K562 (cell line): ENCODE results near the gene DNAJB7. TPM values are rescaled to one million over a fixed set of nuclear protein-coding genes. Genes with fewer than 3 reads are reported as not detected.

Experiments
- BCL6 ChIP-seq: fragments of 250-450 bp; sonication (Bioruptor Pico); IDR thresholded peaks from 2 replicates; pipeline ENCODE4 v1.4.0; 2020
- FOXJ2 ChIP-seq: fragments of 200-800 bp; sonication (Bioruptor generic); IDR thresholded peaks from 2 replicates; pipeline ENCODE4 v1.6.1; 2016; ENCODE audit warnings: missing genetic modification characterization, missing compliant biosample characterization
- HBP1 ChIP-seq: fragments of 450-650 bp; formaldehyde crosslinking; IDR thresholded peaks from 2 replicates; pipeline ENCODE4 v1.4.0; 2022; ENCODE audit warnings: missing genetic modification characterization
- PBX2 ChIP-seq, 2 experiments: IDR thresholded peaks in 1 of 2; conservative IDR thresholded peaks in 1 of 2; 2 replicates each; pipeline ENCODE4 v1.6.1; 2016; ENCODE audit warnings: low read depth in 2 of 2, mild to moderate bottlenecking in 1 of 2, missing compliant biosample characterization in 1 of 2, missing genetic modification characterization in 1 of 2, moderate library complexity in 1 of 2
- SPI1 ChIP-seq: IDR thresholded peaks from 2 replicates; pipeline ENCODE4 v1.6.1; 2011; ENCODE audit warnings: low read depth, low read length, control low read depth, borderline replicate concordance
- XRCC4 ChIP-seq: IDR thresholded peaks from one replicate; pipeline ENCODE4 v1.6.1; 2011; ENCODE audit not compliant: insufficient read depth, insufficient read length; ENCODE audit errors: extremely low read depth
- ZBTB11 ChIP-seq, 3 experiments: fragments of 200-800 bp in 1 of 3; fragments of 250-450 bp in 1 of 3; fragments of 450-650 bp in 1 of 3; sonication (Bioruptor Pico) in 1 of 3; sonication (Bioruptor generic) in 1 of 3; formaldehyde crosslinking in 1 of 3; IDR thresholded peaks; 2 replicates each; pipeline versions ENCODE4 v1.6.1 to v1.8.0; 2016 to 2022; ENCODE audit warnings: mild to moderate bottlenecking in 2 of 3, missing genetic modification characterization in 2 of 3, missing compliant biosample characterization in 1 of 3, moderate library complexity in 1 of 3
- ZBTB43 ChIP-seq: sonication (generic); formaldehyde crosslinking; IDR thresholded peaks from 2 replicates; pipeline ENCODE4 v1.8.0; 2023; ENCODE audit warnings: mild to moderate bottlenecking, missing genetic modification reagents
- ZNF277 ChIP-seq: fragments of 250-450 bp; sonication (Bioruptor Pico); IDR thresholded peaks from 2 replicates; pipeline ENCODE4 v1.8.0; 2022; ENCODE audit warnings: inconsistent platforms, mild to moderate bottlenecking, moderate library complexity, borderline replicate concordance
- ZNF384 ChIP-seq: IDR thresholded peaks from 2 replicates; pipeline ENCODE4 v1.6.1; 2012; ENCODE audit warnings: low read depth, low read length, improper control_type of control experiment
- ZNF764 ChIP-seq: fragments of 250-450 bp; sonication (Bioruptor Pico); IDR thresholded peaks from 2 replicates; pipeline ENCODE4 v1.4.0; 2020; ENCODE audit warnings: low read depth, mild to moderate bottlenecking, moderate library complexity
- polyA plus RNA-seq, 8 experiments: library from polyadenylated mRNA; depleted of rRNA in 4 of 8; stranded (reverse) in 5 of 8; unstranded in 3 of 8; fragments of >200 nt; fragmentation: Nextera tagmentation in 2 of 8; fragmentation: Illumina TruSeq in 1 of 8; extraction: Ambion mirVana in 2 of 8; extraction: Trizol in 1 of 8; gene quantifications; 2 replicates each; pipeline versions ENCODE4 v1.2.1 to v1.2.3, GENCODE V29; 2011 to 2014; ENCODE audit warnings: inconsistent platforms in 1 of 8, missing spikeins in 1 of 8
- total RNA-seq, 7 experiments: library from RNA; depleted of rRNA in 6 of 7; stranded (reverse); fragments of >200 nt in 6 of 7; fragmentation: Illumina TruSeq in 2 of 7; extraction: Trizol in 2 of 7; gene quantifications; 2 replicates each; pipeline versions ENCODE4 v1.2.1 to v1.2.3, GENCODE V29; 2011 to 2021; ENCODE audit warnings: low replicate concordance in 1 of 7
- TF ChIP-seq, protein P1 (sequence below): fragments of 250-450 bp; sonication (Bioruptor Pico); IDR thresholded peaks from 2 replicates; pipeline ENCODE4 v1.5.0; 2020; ENCODE audit warnings: mild to moderate bottlenecking, borderline replicate concordance

DNAJB7 gene
- total and polyA plus RNA-seq, 9 of the 15 experiments (the other 6 are each of a cell fraction or from before 2014, with no cell fraction given), result 0.13 to 0.21 TPM; not detected in 7

DNA sequence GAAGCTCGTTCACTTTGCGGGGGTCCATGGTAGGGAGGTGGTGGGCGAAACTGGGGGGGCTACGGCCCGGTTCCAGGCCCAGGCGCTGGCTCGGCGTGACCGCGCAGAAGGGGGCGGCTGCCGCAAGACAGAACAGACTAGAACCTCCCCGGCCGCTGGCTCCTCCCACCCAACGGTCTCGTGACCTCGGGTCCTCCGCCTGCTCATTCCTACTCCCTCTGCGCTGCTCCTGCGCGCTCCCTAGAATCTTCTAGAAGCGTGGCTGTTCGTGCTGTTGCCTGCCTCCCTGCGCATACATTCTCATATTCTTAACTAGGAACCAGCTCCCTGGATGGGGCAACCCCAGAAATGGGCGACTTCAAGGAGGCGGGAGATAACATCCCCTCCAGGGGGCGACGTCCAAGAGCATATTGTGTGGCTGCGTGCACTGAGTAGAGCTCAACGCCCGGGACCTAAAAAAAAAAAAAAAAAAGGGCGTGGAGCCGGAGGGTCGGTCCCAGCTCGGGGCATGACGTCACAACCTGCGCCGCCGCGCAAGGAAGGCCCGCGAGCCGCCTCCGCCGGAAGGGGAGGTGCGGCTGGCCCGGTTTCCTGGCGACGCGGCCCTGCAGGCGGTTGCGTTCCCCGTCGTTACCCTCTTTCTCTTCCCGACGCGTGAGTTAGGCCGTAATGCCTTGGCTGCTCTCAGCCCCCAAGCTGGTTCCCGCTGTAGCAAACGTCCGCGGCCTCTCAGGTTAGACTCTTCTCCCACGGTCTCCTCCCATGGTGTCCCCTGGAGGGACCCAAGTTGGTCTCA lies 5.2 kb downstream of the DNAJB7 start, which contains the start of the genes ST13 and XPNPEP3 (continued):
- TF ChIP-seq, protein P1, sequence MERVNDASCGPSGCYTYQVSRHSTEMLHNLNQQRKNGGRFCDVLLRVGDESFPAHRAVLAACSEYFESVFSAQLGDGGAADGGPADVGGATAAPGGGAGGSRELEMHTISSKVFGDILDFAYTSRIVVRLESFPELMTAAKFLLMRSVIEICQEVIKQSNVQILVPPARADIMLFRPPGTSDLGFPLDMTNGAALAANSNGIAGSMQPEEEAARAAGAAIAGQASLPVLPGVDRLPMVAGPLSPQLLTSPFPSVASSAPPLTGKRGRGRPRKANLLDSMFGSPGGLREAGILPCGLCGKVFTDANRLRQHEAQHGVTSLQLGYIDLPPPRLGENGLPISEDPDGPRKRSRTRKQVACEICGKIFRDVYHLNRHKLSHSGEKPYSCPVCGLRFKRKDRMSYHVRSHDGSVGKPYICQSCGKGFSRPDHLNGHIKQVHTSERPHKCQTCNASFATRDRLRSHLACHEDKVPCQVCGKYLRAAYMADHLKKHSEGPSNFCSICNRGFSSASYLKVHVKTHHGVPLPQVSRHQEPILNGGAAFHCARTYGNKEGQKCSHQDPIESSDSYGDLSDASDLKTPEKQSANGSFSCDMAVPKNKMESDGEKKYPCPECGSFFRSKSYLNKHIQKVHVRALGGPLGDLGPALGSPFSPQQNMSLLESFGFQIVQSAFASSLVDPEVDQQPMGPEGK, result no peak
- TF ChIP-seq PBX2 (CRISPR knock-in tag; IDR thresholded peaks at IDR 0.05; ENCODE audit: low read depth), result no peak
- no peak for TF ChIP-seq PBX2 (tag; conservative IDR thresholded peaks at IDR 0.05; ENCODE audit: low read depth)
- TF ChIP-seq ZNF384, result peak; percentile 99
- TF ChIP-seq ZNF277 (CRISPR knock-in tag), result no peak
- TF ChIP-seq XRCC4, result no peak
- TF ChIP-seq ZNF764 (CRISPR knock-in tag), result no peak
- TF ChIP-seq ZBTB11 (CRISPR knock-in tag; IDR thresholded peaks at IDR 0.05), result peak in 2 of 3 experiments; percentile 59 to 93; a peak in 5 of 6 replicates
- TF ChIP-seq SPI1, result no peak
- no peak for TF ChIP-seq ZBTB43 (CRISPR knock-in tag)
- TF ChIP-seq BCL6 (CRISPR knock-in tag), result no peak
- TF ChIP-seq FOXJ2 (tag), result peak; percentile 54; the same call in 1 of the 2 replicates
- TF ChIP-seq HBP1 (CRISPR knock-in tag), result no peak
